HuH-7.5 (cell line): ENCODE measurements around the gene PTPRN2.
"Not testable (repeated sequence)": the region's sequence is repeated elsewhere in the genome, so short reads cannot be mapped to it uniquely, and the experiment has no call there.

ENCODE experiments used
- DNase-seq: peaks from one replicate; pipeline ENCODE4 v3.0.0; 2011; ENCODE audit warnings: low spot score

Gene PTPRN2

GRCh38 chr7:157926521-157927150 lies 661.0 kb downstream of the PTPRN2 start:
- no peak for DNase-seq

- no peak for DNase-seq
Measured at GRCh38 chr7:157926107-157926506, 661.5 kb downstream of the PTPRN2 start.

GRCh38 chr7:157925383-157925875 lies 662.2 kb downstream of the PTPRN2 start:
- no peak for DNase-seq

GRCh38 chr7:157923903-157924630 lies 663.6 kb downstream of the PTPRN2 start:
- no peak for DNase-seq

- DNase-seq = no peak
Measured at GRCh38 chr7:157922576-157922975, 665.0 kb downstream of the PTPRN2 start.

GRCh38 chr7:157918326-157919080 lies 669.1 kb downstream of the PTPRN2 start:
- DNase-seq = no peak

- DNase-seq = no peak
Measured at GRCh38 chr7:157916946-157917640, 670.5 kb downstream of the PTPRN2 start.

- no peak for DNase-seq
Measured at GRCh38 chr7:157910446-157910845, 677.2 kb downstream of the PTPRN2 start.

- not testable (repeated sequence) for DNase-seq
Measured at GRCh38 chr7:157910045-157910444, 677.6 kb downstream of the PTPRN2 start.

GRCh38 chr7:157909370-157909769 lies 678.3 kb downstream of the PTPRN2 start:
- DNase-seq = no peak

GRCh38 chr7:157908006-157908782 lies 679.4 kb downstream of the PTPRN2 start:
- DNase-seq = no peak

- DNase-seq = no peak
Measured at GRCh38 chr7:157907091-157907490, 680.5 kb downstream of the PTPRN2 start.

- no peak for DNase-seq
Measured at GRCh38 chr7:157906583-157906982, 681.0 kb downstream of the PTPRN2 start.

GRCh38 chr7:157905651-157906461 lies 681.8 kb downstream of the PTPRN2 start:
- no peak for DNase-seq

GRCh38 chr7:157904866-157905570 lies 682.6 kb downstream of the PTPRN2 start:
- DNase-seq = no peak

- DNase-seq = no peak
Measured at GRCh38 chr7:157904211-157904865, 683.3 kb downstream of the PTPRN2 start.

- DNase-seq = no peak
Measured at GRCh38 chr7:157903710-157904109, 683.9 kb downstream of the PTPRN2 start.

- DNase-seq = no peak
Measured at GRCh38 chr7:157903296-157903695, 684.3 kb downstream of the PTPRN2 start.
